Brain microvascular endothelial cell (primary cell): Measurements from ENCODE around the gene DICER1.

Experiments
- DNase-seq: peaks from one replicate; pipeline ENCODE4 v3.0.0-alpha.2; 2020
- H3K27ac ChIP-seq: fragments of 250-450 bp; sonication (Bioruptor Pico); 2 replicates; pipeline ENCODE4 v1.5.1; 2020; ENCODE audit warnings: mild to moderate bottlenecking, moderate library complexity
- H3K27me3 ChIP-seq: fragments of 250-450 bp; sonication (Bioruptor Pico); replicated peaks from 2 replicates; pipeline ENCODE4 v1.5.1; 2020; ENCODE audit warnings: mild to moderate bottlenecking
- H3K36me3 ChIP-seq: fragments of 250-450 bp; sonication (Bioruptor Pico); replicated peaks from 2 replicates; pipeline ENCODE4 v1.5.1; 2020; ENCODE audit warnings: mild to moderate bottlenecking
- H3K4me3 ChIP-seq: 2 replicates; pipeline ENCODE4 v1.5.1; 2011; ENCODE audit warnings: low read depth, mild to moderate bottlenecking, control low read depth, low read length, moderate library complexity
- CTCF ChIP-seq: IDR thresholded peaks from 2 replicates; pipeline ENCODE4 v1.5.1; 2011; ENCODE audit warnings: low read depth, mild to moderate bottlenecking, moderate library complexity, low read length, control low read depth, inconsistent platforms; ENCODE audit errors: missing control alignments
- in situ Hi-C: cut with HindIII; loops from 2 replicates; pipeline ENCODE4 v1.10.0; 2017; ENCODE audit warnings: low sequenced_read_pairs, low pct_ligation_motif_present

Gene DICER1

GRCh38 chr14:95071649-95072280 lies 85.6 kb downstream of the DICER1 start:
- in situ Hi-C loops = no loop called here
- H3K27ac ChIP-seq = no peak overlapping the region
- no peak overlapping the region for H3K4me3 ChIP-seq
- TF ChIP-seq CTCF = no peak
- no peaks in the 10 kb centered on the region for H3K27me3 ChIP-seq
- H3K36me3 ChIP-seq = no peaks in the 10 kb centered on the region
- no peak for DNase-seq

GRCh38 chr14:95070748-95071435 lies 86.4 kb downstream of the DICER1 start:
- Histone ChIP-seq H3K4me3 (no peak overlapping the region), H3K27ac (no peak overlapping the region), H3K27me3 (no peaks in the 10 kb centered on the region), H3K36me3 (no peaks in the 10 kb centered on the region)
- no peak for TF ChIP-seq CTCF
- in situ Hi-C loops = no loop called here
- no peak for DNase-seq

- no peak for TF ChIP-seq CTCF
- H3K27ac ChIP-seq = no peak overlapping the region
- H3K27me3 ChIP-seq = no peaks in the 10 kb centered on the region
- in situ Hi-C loops = no loop called here
- no peak for DNase-seq
- H3K36me3 ChIP-seq = no peaks in the 10 kb centered on the region
- no peak overlapping the region for H3K4me3 ChIP-seq
Observed at GRCh38 chr14:95069547-95069946, 87.8 kb downstream of the DICER1 start.

- no peak for DNase-seq
- Histone ChIP-seq H3K27ac (no peak overlapping the region), H3K36me3 (no peaks in the 10 kb centered on the region), H3K27me3 (no peaks in the 10 kb centered on the region), H3K4me3 (no peak overlapping the region)
- in situ Hi-C loops = no loop called here
- no peak for TF ChIP-seq CTCF
Observed at GRCh38 chr14:95069018-95069417, 88.3 kb downstream of the DICER1 start.

- H3K4me3 ChIP-seq = no peak overlapping the region
- H3K27me3 ChIP-seq = no peaks in the 10 kb centered on the region
- no peak for TF ChIP-seq CTCF
- in situ Hi-C loops = no loop called here
- DNase-seq = no peak
- H3K36me3 ChIP-seq = no peaks in the 10 kb centered on the region
- no peak overlapping the region for H3K27ac ChIP-seq
Observed at GRCh38 chr14:95068521-95068920, 88.8 kb downstream of the DICER1 start.
